Aorta (tissue), 5 donors: ENCODE data around the gene CD96. TPM values are rescaled to one million over a fixed set of nuclear protein-coding genes. Genes with fewer than 3 reads are reported as not detected.

Experiments used
- ATAC-seq: fragments of 200-7000 bp; cut with Tn5 transposase; one replicate; pipeline ENCODE4 v1.9.1; 2022; ENCODE audit warnings: moderate library complexity; ENCODE audit not compliant: low FRiP score
- DNase-seq, 2 donors: peaks; one replicate each; pipeline ENCODE4 v3.0.0-alpha.2; 2020
- H3K27ac ChIP-seq, 2 donors: one replicate each; pipeline ENCODE4 v1.5.1; 2013; ENCODE audit warnings: low read length in 2 of 2, mild to moderate bottlenecking in 2 of 2, moderate library complexity in 2 of 2, control low read depth in 1 of 2, inconsistent platforms in 1 of 2, low read depth in 1 of 2
- H3K27me3 ChIP-seq, 2 donors: one replicate each; pipeline ENCODE4 v1.6.1; 2013; ENCODE audit warnings: control low read depth in 1 of 2, low read length in 1 of 2, mild to moderate bottlenecking in 1 of 2, moderate library complexity in 1 of 2; ENCODE audit not compliant: insufficient read depth in 2 of 2, control insufficient read depth in 1 of 2
- H3K36me3 ChIP-seq, 2 donors: one replicate each; pipeline ENCODE4 v1.6.1; 2013; ENCODE audit warnings: control low read depth in 1 of 2, low read length in 1 of 2, mild to moderate bottlenecking in 1 of 2; ENCODE audit not compliant: insufficient read depth in 2 of 2, control insufficient read depth in 1 of 2
- H3K4me1 ChIP-seq, 2 donors: one replicate each; pipeline ENCODE4 v1.6.1; 2013; ENCODE audit warnings: low read length in 2 of 2, control low read depth in 1 of 2, mild to moderate bottlenecking in 1 of 2, moderate library complexity in 1 of 2; ENCODE audit not compliant: insufficient read depth in 2 of 2, control insufficient read depth in 1 of 2
- H3K4me3 ChIP-seq, 2 donors: one replicate each; pipeline ENCODE4 v1.5.1; 2013; ENCODE audit warnings: low read length in 2 of 2, control low read depth in 1 of 2, mild to moderate bottlenecking in 1 of 2
- H3K9me3 ChIP-seq: one replicate; pipeline ENCODE4 v1.6.1; 2013; ENCODE audit warnings: mild to moderate bottlenecking, low read length; ENCODE audit not compliant: control insufficient read depth
- WGBS, 2 donors: extraction: QIAGEN DNeasy Blood & Tissue Kit; methylation state at CpG; one replicate each; pipeline ENCODE4 v1.1.7; 2013; 5-methylcytosine and 5-hydroxymethylcytosine counted together
- intact Hi-C, 2 donors: fragments of 100-400 bp; cut with DNase I; formaldehyde crosslinking; loops; one replicate each; pipeline versions ENCODE4 v1.14.2 to v1.15.0; 2022
- polyA plus RNA-seq, 2 donors: library from polyadenylated mRNA; stranded (reverse); fragments of 200-250 nt; gene quantifications; one replicate each; pipeline ENCODE4 v1.2.3, GENCODE V29; 2013
- total RNA-seq, 2 donors: library from RNA; stranded (reverse); fragmentation: NEBNext Ultra II Directional; extraction: Animal tissue kit (Norgen Biotek cat#: 25700); gene quantifications; one replicate each; pipeline ENCODE4 v1.2.1, GENCODE V29; 2021
- donor health status: healthy with polysubstance abuse.
- donor health status: Bipolar disorder and iron deficiency.
- donor health status: DM: no; HTN: no; CAD: no.
- donor health status: DM: no; HTN: no; CAD: no.
- donor health status: DM: yes; HTN: yes; CAD: no.

Gene CD96
- total and polyA plus RNA-seq, 4 donors, result 0.10 to 4.8 (median 1.7) TPM

- peak; percentile 36 for ATAC-seq
Measured at GRCh38 chr3:111593666-111594065, 51.7 kb downstream of the CD96 start.

GRCh38 chr3:111594205-111594604 is 52.2 kb downstream of the CD96 start:
- no peaks in the 10 kb centered on the region for H3K27me3 ChIP-seq
- no peak overlapping the region for H3K27ac ChIP-seq
- H3K4me1 ChIP-seq, result no peaks in the 10 kb centered on the region
- H3K9me3 ChIP-seq, result no peaks in the 10 kb centered on the region
- DNase-seq, result no peak
- intact Hi-C loops, result no loop called here
- no peak overlapping the region for H3K4me3 ChIP-seq
- no peak for ATAC-seq
- H3K36me3 ChIP-seq, result no peaks in the 10 kb centered on the region
- 70 to 85% methylated on average over 2 of the region's 2 CpGs for WGBS, 2 donors

More at GRCh38 chr3:111593666-111594065, 51.7 kb downstream of the CD96 start:
- Histone ChIP-seq H3K4me1 (no peaks in the 10 kb centered on the region), H3K4me3 (no peak overlapping the region), H3K36me3 (no peaks in the 10 kb centered on the region), H3K27me3 (no peaks in the 10 kb centered on the region), H3K27ac (no peak overlapping the region), H3K9me3 (no peaks in the 10 kb centered on the region)
- no peak for DNase-seq
- intact Hi-C loops, result no loop called here
- 94 to 98% methylated on average over 9 of the region's 9 CpGs for WGBS, 2 donors

- no peaks in the 10 kb centered on the region for H3K9me3 ChIP-seq
- no peak overlapping the region for H3K27ac ChIP-seq
- no peaks in the 10 kb centered on the region for H3K4me1 ChIP-seq
- no peaks in the 10 kb centered on the region for H3K27me3 ChIP-seq
- intact Hi-C loops, result no loop called here
- no peaks in the 10 kb centered on the region for H3K36me3 ChIP-seq
- H3K4me3 ChIP-seq, result no peak overlapping the region
- no peak for DNase-seq
- ATAC-seq, result no peak
- 0% methylated on average over 1 of the region's 1 CpG for WGBS, 2 donors
Measured at GRCh38 chr3:111594781-111595180, 52.8 kb downstream of the CD96 start.

- DNase-seq (no peak), ATAC-seq (no peak)
- intact Hi-C loops, result no loop called here
- no peaks in the 10 kb centered on the region for H3K27me3 ChIP-seq
- no peaks in the 10 kb centered on the region for H3K4me1 ChIP-seq
- no peak within 1 kb of the TSS for H3K27ac ChIP-seq
- 89 to 90% methylated on average over 2 of the region's 2 CpGs for WGBS, 2 donors
- H3K9me3 ChIP-seq, result no peaks in the 10 kb centered on the region
- H3K36me3 ChIP-seq, result no peaks in the 10 kb centered on the region
- no peak within 1 kb of the TSS for H3K4me3 ChIP-seq
Measured at GRCh38 chr3:111595232-111595631, 53.2 kb downstream of the CD96 start, which contains the start of gene ZBED2. ZBED2 (minus strand) TSS chr3:111595346; CDS start chr3:111594201, 1,145 bp downstream.

GRCh38 chr3:111596328-111596727 is 54.3 kb downstream of the CD96 start:
- DNase-seq (no peak), ATAC-seq (no peak)
- WGBS, 2 donors, result 78 to 86% methylated on average over 4 of the region's 4 CpGs
- no peaks in the 10 kb centered on the region for H3K4me1 ChIP-seq
- no peak overlapping the region for H3K27ac ChIP-seq
- H3K9me3 ChIP-seq, result no peaks in the 10 kb centered on the region
- H3K36me3 ChIP-seq, result no peaks in the 10 kb centered on the region
- intact Hi-C loops, result no loop called here
- H3K27me3 ChIP-seq, result no peaks in the 10 kb centered on the region
- H3K4me3 ChIP-seq, result no peak overlapping the region

- Histone ChIP-seq H3K27ac (no peak overlapping the region), H3K27me3 (no peaks in the 10 kb centered on the region), H3K4me3 (no peak overlapping the region), H3K36me3 (no peaks in the 10 kb centered on the region), H3K9me3 (no peaks in the 10 kb centered on the region), H3K4me1 (no peaks in the 10 kb centered on the region)
- 14 to 16% methylated on average over 1 of the region's 1 CpG for WGBS, 2 donors
- intact Hi-C loops, result no loop called here
- DNase-seq (no peak), ATAC-seq (no peak)
Measured at GRCh38 chr3:111598139-111598538, 56.1 kb downstream of the CD96 start.

- Histone ChIP-seq H3K36me3 (no peaks in the 10 kb centered on the region), H3K9me3 (no peaks in the 10 kb centered on the region), H3K27ac (no peak overlapping the region), H3K4me1 (no peaks in the 10 kb centered on the region), H3K4me3 (no peak overlapping the region), H3K27me3 (no peaks in the 10 kb centered on the region)
- WGBS, 2 donors, result 70 to 80% methylated on average over 2 of the region's 2 CpGs
- DNase-seq (no peak), ATAC-seq (no peak)
- intact Hi-C loops, result no loop called here
Measured at GRCh38 chr3:111598552-111598951, 56.6 kb downstream of the CD96 start.

- intact Hi-C loops, result no loop called here
- Histone ChIP-seq H3K36me3 (no peaks in the 10 kb centered on the region), H3K4me1 (no peaks in the 10 kb centered on the region), H3K9me3 (no peaks in the 10 kb centered on the region), H3K27me3 (no peaks in the 10 kb centered on the region), H3K4me3 (no peak overlapping the region), H3K27ac (no peak overlapping the region)
- DNase-seq (no peak), ATAC-seq (no peak)
- WGBS, 2 donors, result 89 to 90% methylated on average over 4 of the region's 4 CpGs
Measured at GRCh38 chr3:111601810-111602209, 59.8 kb downstream of the CD96 start.

GRCh38 chr3:111603679-111604078 is 61.7 kb downstream of the CD96 start:
- Histone ChIP-seq H3K4me1 (no peaks in the 10 kb centered on the region), H3K27me3 (no peaks in the 10 kb centered on the region), H3K4me3 (no peak overlapping the region), H3K9me3 (no peaks in the 10 kb centered on the region), H3K36me3 (no peaks in the 10 kb centered on the region), H3K27ac (no peak overlapping the region)
- no peak for DNase-seq
- WGBS, 2 donors, result 89 to 94% methylated on average over 1 of the region's 1 CpG
- no peak for ATAC-seq
- intact Hi-C loops, result no loop called here
